ENCODE data around the gene PLA2G4E.

PLA2G4E gene

DNA sequence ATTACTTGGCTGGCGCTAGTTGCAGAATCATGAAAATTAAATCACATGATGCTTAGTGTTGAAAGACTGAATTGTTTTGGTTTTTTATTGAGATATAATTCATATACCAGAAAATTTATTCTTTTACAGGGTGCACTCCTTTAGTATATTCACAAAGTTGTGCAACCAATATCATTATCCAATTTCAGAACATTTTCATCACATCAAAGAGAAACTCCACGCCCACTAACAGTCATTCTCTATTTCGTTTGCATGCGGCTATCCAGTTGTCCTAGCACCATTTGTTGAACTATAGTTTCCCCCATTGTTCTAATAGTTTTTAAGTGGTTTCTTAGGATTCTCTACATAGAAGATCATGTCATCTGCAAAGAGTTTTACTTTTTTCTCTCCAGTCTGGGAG lies 52.1 kb downstream of the PLA2G4E start:
- no peak overlapping the region for H3K4me3 ChIP-seq (ENCODE audit: low read length)
- TF ChIP-seq, protein P1, sequence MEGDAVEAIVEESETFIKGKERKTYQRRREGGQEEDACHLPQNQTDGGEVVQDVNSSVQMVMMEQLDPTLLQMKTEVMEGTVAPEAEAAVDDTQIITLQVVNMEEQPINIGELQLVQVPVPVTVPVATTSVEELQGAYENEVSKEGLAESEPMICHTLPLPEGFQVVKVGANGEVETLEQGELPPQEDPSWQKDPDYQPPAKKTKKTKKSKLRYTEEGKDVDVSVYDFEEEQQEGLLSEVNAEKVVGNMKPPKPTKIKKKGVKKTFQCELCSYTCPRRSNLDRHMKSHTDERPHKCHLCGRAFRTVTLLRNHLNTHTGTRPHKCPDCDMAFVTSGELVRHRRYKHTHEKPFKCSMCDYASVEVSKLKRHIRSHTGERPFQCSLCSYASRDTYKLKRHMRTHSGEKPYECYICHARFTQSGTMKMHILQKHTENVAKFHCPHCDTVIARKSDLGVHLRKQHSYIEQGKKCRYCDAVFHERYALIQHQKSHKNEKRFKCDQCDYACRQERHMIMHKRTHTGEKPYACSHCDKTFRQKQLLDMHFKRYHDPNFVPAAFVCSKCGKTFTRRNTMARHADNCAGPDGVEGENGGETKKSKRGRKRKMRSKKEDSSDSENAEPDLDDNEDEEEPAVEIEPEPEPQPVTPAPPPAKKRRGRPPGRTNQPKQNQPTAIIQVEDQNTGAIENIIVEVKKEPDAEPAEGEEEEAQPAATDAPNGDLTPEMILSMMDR (conservative IDR thresholded peaks at IDR 0.05; ENCODE audit: low read depth, low read length) = no peak
- no peak for DNase-seq (ENCODE audit: low read depth)

DNA sequence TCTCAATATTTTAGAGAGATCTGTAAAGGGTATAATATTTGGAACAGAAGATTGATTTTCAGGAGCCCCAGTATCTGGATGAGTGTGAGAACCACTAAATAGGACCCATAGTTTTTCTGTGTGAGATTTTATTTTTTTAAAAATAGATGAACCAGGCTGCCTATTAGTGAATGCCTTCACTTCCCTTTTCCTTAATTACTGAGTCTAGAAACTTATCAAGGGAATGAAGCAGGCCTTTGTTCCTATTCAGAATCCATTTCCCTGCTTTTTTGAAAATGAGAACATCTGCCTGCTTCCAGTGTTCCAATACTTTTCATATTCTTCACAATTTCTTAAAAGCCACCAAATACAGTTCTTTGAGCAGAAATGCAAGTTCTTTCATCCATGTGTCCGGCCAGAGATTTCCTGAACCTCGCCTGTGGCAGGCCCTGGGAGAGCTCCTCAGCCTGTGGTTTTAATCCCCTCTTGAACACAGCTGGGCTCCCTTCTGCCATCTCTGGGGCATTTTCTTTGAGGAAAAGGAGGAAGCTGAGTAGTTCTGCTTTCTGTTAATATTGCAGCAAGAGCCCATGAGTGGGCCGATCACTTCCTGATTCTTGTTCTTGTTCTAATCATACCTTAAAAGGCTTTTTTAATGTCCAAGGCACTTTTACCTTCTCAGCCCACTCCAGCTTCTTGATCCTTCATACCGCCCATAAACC lies 53.2 kb downstream of the PLA2G4E start:
- DNase-seq (ENCODE audit: low read depth) = no peak
- TF ChIP-seq, protein P1 (conservative IDR thresholded peaks at IDR 0.05; ENCODE audit: low read depth, low read length) = no peak
- H3K4me3 ChIP-seq (ENCODE audit: low read length) = no peak overlapping the region

DNA sequence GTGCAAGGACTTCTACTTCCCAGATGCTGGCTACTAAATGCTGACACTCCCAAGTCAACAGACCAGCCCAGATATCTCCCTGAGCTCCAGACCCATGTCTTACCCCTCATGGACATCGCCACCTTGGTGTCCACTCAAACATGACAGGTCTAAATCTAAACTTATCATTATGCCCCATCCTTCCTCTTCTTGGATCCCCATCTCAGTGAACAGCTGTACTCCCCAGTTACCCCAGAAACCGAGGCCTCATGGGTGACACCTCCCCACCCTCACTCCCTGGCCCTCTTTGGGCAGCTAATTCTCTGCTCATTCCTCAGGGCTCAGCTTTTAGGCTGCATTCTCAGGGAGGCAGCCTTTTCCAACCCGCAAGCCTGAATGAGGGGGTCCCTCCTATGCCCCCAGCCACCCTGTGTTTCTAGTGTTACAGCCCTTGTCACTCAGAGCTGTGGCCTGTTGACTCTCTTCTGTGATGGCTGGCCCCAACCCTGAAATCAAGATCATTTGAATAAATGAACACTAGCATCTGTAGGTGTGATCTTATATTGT lies 53.8 kb downstream of the PLA2G4E start:
- DNase-seq (ENCODE audit: low read depth) = no peak
- TF ChIP-seq, protein P1 (conservative IDR thresholded peaks at IDR 0.05; ENCODE audit: low read depth, low read length) = no peak
- H3K4me3 ChIP-seq (ENCODE audit: low read length) = no peak overlapping the region

DNA sequence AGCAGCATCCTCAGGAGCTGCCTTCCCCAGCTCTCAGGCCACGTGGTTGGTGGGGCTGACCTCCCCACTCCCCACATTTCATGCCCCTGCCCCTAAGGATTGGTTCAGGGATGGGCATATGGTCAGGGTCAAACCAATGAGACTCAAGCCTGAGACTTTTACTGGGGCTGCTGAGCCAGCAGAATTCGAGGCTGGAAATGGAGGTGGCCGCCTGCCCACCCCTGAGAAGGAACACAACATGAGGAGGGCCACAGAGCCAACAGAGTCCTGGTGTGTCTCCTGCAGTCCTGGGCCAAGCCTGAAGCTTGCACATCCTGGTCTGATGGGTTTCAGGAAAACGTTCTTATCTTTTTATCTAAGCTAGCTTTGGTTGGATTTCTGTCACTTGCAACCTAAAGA lies 54.4 kb downstream of the PLA2G4E start:
- no peak overlapping the region for H3K4me3 ChIP-seq (ENCODE audit: low read length)
- TF ChIP-seq, protein P1 (conservative IDR thresholded peaks at IDR 0.05; ENCODE audit: low read depth, low read length) = no peak
- no peak for DNase-seq (ENCODE audit: low read depth)

DNA sequence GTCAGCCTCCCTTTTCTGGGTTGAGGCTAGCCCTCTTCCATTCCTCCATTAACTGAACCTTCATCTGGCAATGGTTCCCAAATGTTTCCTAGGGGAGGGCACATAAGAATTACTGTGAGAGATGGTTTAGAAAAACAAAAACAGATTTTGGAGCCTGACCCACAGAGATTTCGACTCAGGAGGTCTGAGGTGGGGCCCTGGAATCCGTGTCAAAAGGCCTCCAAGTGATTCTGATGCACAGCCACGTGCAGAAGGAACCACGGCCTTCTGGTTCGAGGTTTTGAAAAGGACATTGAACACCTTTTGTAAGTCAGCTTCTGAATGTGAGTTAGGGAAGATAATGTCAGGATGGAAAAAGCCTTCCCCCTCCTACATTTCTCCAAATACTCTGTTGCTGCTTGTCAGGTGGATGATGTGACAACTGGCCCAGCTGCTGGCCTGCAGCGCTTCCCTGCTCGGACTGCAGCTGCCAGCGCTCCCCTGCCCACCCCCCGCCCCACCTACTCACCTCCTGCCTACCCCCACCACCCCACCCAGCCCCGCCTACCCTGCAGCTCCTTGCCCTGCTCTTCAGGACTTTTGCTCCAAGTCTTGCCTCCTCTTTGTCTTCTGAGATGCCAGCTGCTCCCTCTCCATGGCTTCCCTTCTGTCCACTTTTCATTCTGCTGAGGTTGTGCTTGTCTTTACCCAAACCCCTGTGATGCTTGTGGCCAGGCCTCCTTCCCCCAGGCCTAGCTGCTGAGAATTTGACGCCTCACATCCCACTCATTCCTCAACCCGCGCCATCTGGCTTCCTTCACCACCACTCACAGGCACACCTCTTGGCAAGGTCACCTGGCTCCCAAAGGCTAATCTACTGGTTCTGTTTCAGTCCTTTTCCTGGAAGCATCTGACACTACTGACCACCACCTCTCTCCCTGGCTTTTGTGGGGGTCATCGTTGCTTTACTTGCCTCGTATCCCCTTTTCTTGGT lies 55.1 kb downstream of the PLA2G4E start:
- H3K4me3 ChIP-seq (ENCODE audit: low read length) = no peak overlapping the region
- no peak for DNase-seq (ENCODE audit: low read depth)
- TF ChIP-seq, protein P1 (conservative IDR thresholded peaks at IDR 0.05; ENCODE audit: low read depth, low read length) = no peak

DNA sequence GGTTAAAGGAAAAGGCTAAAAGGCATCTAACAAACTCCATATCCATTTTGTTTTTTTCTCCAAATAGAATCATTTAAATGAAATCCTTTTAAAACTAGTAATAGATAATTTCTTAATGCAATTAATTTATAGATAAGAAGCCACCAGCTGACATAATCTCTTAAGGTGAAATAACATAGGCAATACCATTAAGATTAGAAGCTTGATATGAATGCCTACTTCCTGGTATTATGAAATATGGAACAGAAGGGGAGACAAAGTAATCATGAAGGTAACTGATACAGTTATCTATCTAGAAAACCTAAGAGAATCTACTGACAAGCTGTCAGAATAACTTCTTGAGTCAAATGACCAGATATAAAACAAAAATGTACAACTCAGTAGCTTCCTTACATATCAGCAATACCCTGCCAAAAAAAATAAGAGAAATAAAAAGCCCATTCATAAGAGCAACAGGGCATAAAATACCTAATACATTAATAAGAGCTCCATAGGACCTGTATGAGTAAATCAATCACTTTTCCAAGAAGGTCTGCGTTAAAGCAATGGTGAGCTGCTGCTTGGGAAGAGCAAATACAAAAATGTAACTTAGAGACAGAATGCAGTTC lies 59.1 kb downstream of the PLA2G4E start:
- no peak overlapping the region for H3K4me3 ChIP-seq (ENCODE audit: low read length)
- DNase-seq (ENCODE audit: low read depth) = no peak
- TF ChIP-seq, protein P1 (conservative IDR thresholded peaks at IDR 0.05; ENCODE audit: low read depth, low read length) = no peak
